Measurements from ENCODE around the gene OLFM3. TPM values are rescaled to one million over a fixed set of nuclear protein-coding genes. Genes with fewer than 3 reads are reported as not detected.

The OLFM3 gene
- total RNA-seq (ENCODE audit: low replicate concordance): not detected in 2 replicates

DNA sequence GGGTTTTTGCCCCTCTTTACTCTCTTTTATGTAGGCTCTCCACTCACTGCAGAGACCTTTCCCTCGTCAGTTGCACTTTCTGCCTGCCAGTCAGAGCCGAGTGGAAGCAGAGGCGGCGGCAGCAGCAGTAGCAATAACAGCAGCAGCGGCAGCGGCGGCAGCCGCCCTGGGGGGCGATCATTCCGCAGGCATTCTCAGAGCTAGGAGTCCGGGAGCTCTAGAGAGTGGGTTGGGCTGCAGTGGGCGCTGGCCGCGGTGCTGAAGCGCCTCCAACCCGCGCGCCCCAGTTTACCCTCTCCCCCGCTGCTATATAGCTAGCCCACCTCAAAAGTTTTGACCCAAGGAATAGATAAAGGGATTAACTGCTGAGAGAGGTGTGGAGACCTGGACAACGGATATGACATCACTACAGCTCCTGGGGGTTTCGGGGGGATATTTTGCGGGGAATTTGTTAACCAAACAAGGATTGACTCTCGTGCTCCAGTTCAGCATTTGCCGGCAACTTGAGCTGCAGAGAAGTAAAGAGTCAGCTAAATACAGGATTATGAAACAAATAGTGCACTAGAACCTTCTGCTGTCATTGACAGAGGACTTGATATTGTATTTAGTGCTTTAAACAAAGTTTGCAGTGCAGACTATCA lies at the start of gene OLFM3:
TSS of gene OLFM3 (minus strand) at position 102 of the 641 bp plus-strand sequence.

